Keratinocyte (primary cell): Measurements from ENCODE around the gene RBP4. TPM values are rescaled to one million over a fixed set of nuclear protein-coding genes. Genes with fewer than 3 reads are reported as not detected.

Experiments used
- DNase-seq: peaks from one replicate; pipeline ENCODE4 v3.0.0-alpha.2; 2011; ENCODE audit warnings: low read depth, missing footprints, low spot score
- FAIRE-seq: peaks from 2 replicates; lab custom pipeline; 2011; peaks lifted over from hg19 to GRCh38; lab: Jason Lieb, UNC
- H2AFZ ChIP-seq: 2 replicates; pipeline ENCODE4 v1.6.0; 2012; ENCODE audit warnings: low read length, control low read depth, inconsistent platforms; ENCODE audit not compliant: control insufficient read depth
- H3K27ac ChIP-seq: 2 replicates; pipeline ENCODE4 v1.5.1; 2011; ENCODE audit warnings: low read length; ENCODE audit not compliant: control insufficient read depth, insufficient read depth
- H3K27me3 ChIP-seq: 3 replicates; pipeline ENCODE4 v1.6.0; 2011; ENCODE audit warnings: low read length; ENCODE audit not compliant: control insufficient read depth, insufficient read depth; ENCODE audit errors: extremely low read depth
- H3K36me3 ChIP-seq, 2 experiments: 2 replicates in 1 of 2; 3 replicates in 1 of 2; pipeline ENCODE4 v1.5.1; 2011; ENCODE audit warnings: low read length in 2 of 2, mild to moderate bottlenecking in 1 of 2; ENCODE audit not compliant: control insufficient read depth in 2 of 2, insufficient read depth in 2 of 2; ENCODE audit errors: extremely low read depth in 1 of 2
- H3K4me1 ChIP-seq: 3 replicates; pipeline ENCODE4 v1.5.1; 2011; ENCODE audit warnings: low read length; ENCODE audit not compliant: control insufficient read depth, insufficient read depth; ENCODE audit errors: extremely low read depth
- H3K4me2 ChIP-seq: 3 replicates; pipeline ENCODE4 v1.6.0; 2011; ENCODE audit warnings: low read depth, low read length; ENCODE audit not compliant: control insufficient read depth, insufficient read depth; ENCODE audit errors: extremely low read depth
- H3K4me3 ChIP-seq, 3 experiments: fragments of 200-600 bp in 1 of 3; sonication (generic) in 1 of 3; 2 replicates in 2 of 3; 3 replicates in 1 of 3; pipeline ENCODE4 v1.5.1; 2011 to 2016; ENCODE audit warnings: low read length in 3 of 3, mild to moderate bottlenecking in 3 of 3, control low read depth in 2 of 3, inconsistent platforms in 1 of 3, low read depth in 1 of 3, mixed read lengths in 1 of 3, mixed run types in 1 of 3, moderate library complexity in 1 of 3; ENCODE audit not compliant: control insufficient read depth in 2 of 3, insufficient read depth in 2 of 3; ENCODE audit errors: extremely low read depth in 1 of 3
- H3K79me2 ChIP-seq: 2 replicates; pipeline ENCODE4 v1.6.0; 2012; ENCODE audit warnings: low read length; ENCODE audit not compliant: control insufficient read depth, insufficient read depth
- H3K9ac ChIP-seq: 3 replicates; pipeline ENCODE4 v1.6.0; 2011; ENCODE audit warnings: low read length; ENCODE audit not compliant: control insufficient read depth, insufficient read depth; ENCODE audit errors: extremely low read depth
- H3K9me1 ChIP-seq: 3 replicates; pipeline ENCODE4 v1.6.0; 2011; ENCODE audit warnings: low read length; ENCODE audit not compliant: control insufficient read depth, insufficient read depth; ENCODE audit errors: extremely low read depth
- H3K9me3 ChIP-seq: 2 replicates; pipeline ENCODE4 v1.5.1; 2012; ENCODE audit warnings: low read depth, low read length; ENCODE audit not compliant: control insufficient read depth
- H4K20me1 ChIP-seq: 3 replicates; pipeline ENCODE4 v1.6.0; 2011; ENCODE audit warnings: low read length; ENCODE audit not compliant: control insufficient read depth, insufficient read depth; ENCODE audit errors: extremely low read depth
- CTCF ChIP-seq, 3 experiments: IDR thresholded peaks in 1 of 3; conservative IDR thresholded peaks in 1 of 3; optimal IDR thresholded peaks in 1 of 3; 2 replicates in 2 of 3; 3 replicates in 1 of 3; pipeline versions ENCODE3 to v1.5.1; 2011; ENCODE audit warnings: low read length in 3 of 3, mild to moderate bottlenecking in 3 of 3, moderate library complexity in 2 of 3, control low read depth in 1 of 3, inconsistent platforms in 1 of 3; ENCODE audit not compliant: insufficient read depth in 2 of 3; ENCODE audit errors: extremely low read depth in 1 of 3
- EZH2 ChIP-seq: IDR thresholded peaks from one replicate; pipeline ENCODE4 v1.6.1; 2012; ENCODE audit warnings: inconsistent platforms, mild to moderate bottlenecking, low read length, moderate library complexity
- dilution Hi-C: fragments of 300-500 bp; cut with MboI; formaldehyde crosslinking; loops from one replicate; pipeline ENCODE4 v1.7.0; 2020; ENCODE audit warnings: low sequenced_read_pairs; ENCODE audit not compliant: extremely low pct_ligation_motif_present
- polyA plus RNA-seq, 5 experiments: library from polyadenylated mRNA; depleted of rRNA in 3 of 5; stranded (reverse) in 3 of 5; stranded (forward) in 1 of 5; unstranded in 1 of 5; fragments of >200 nt; gene quantifications; 1 replicate in 1 of 5; 2 replicates in 3 of 5; 3 replicates in 1 of 5; pipeline versions ENCODE4 v1.2.1 to v1.2.3, GENCODE V29; 2011 to 2012; ENCODE audit warnings: missing spikeins in 2 of 5, low read depth in 1 of 5, low replicate concordance in 1 of 5

RBP4 gene
- polyA plus RNA-seq, 1 donor (not counting 4 experiments of a cell fraction or from before 2014, with no cell fraction given) = not detected

GRCh38 chr10:93594518-93594917, 6.5 kb downstream of the RBP4 start:
- no peaks in the 10 kb centered on the region for H3K4me1 ChIP-seq
- H3K36me3 ChIP-seq = no peaks in the 10 kb centered on the region
- H3K9ac ChIP-seq = no peak overlapping the region
- H3K27me3 ChIP-seq = peaks cover 11% of the 10 kb centered on the region
- FAIRE-seq (no peak), DNase-seq (no peak)
- H2AFZ ChIP-seq = no peak overlapping the region
- H3K79me2 ChIP-seq = no peaks in the 10 kb centered on the region
- TF ChIP-seq EZH2 = no peak
- no peak for TF ChIP-seq CTCF (optimal IDR thresholded peaks at IDR 0.05 in 1 of 3, IDR thresholded peaks at IDR 0.05 in 1 of 3, conservative IDR thresholded peaks at IDR 0.05 in 1 of 3; ENCODE audit: extremely low read depth in 1 of 3, insufficient read depth in 2 of 3, low read length in 3 of 3)
- H3K9me1 ChIP-seq = no peaks in the 10 kb centered on the region
- H3K4me3 ChIP-seq = no peak overlapping the region
- H3K27ac ChIP-seq = no peak overlapping the region
- H3K9me3 ChIP-seq = no peaks in the 10 kb centered on the region
- H3K4me2 ChIP-seq = no peak overlapping the region
- dilution Hi-C loops = no loop called here
- H4K20me1 ChIP-seq = no peaks in the 10 kb centered on the region

GRCh38 chr10:93593749-93594148, 7.3 kb downstream of the RBP4 start:
- H3K36me3 ChIP-seq = no peaks in the 10 kb centered on the region
- no peaks in the 10 kb centered on the region for H3K9me1 ChIP-seq
- no peak overlapping the region for H2AFZ ChIP-seq
- H3K9ac ChIP-seq = no peak overlapping the region
- H3K79me2 ChIP-seq = no peaks in the 10 kb centered on the region
- DNase-seq (no peak), FAIRE-seq (no peak)
- no peaks in the 10 kb centered on the region for H4K20me1 ChIP-seq
- no peak overlapping the region for H3K27ac ChIP-seq
- TF ChIP-seq CTCF (optimal IDR thresholded peaks at IDR 0.05 in 1 of 3, IDR thresholded peaks at IDR 0.05 in 1 of 3, conservative IDR thresholded peaks at IDR 0.05 in 1 of 3; ENCODE audit: extremely low read depth in 1 of 3, insufficient read depth in 2 of 3, low read length in 3 of 3) (no peak), EZH2 (no peak)
- peaks cover 7% of the 10 kb centered on the region for H3K27me3 ChIP-seq
- H3K4me2 ChIP-seq = no peak overlapping the region
- H3K4me3 ChIP-seq = no peak overlapping the region
- dilution Hi-C loops = no loop called here
- H3K9me3 ChIP-seq = no peaks in the 10 kb centered on the region
- H3K4me1 ChIP-seq = no peaks in the 10 kb centered on the region
